Spinal cord (tissue), 10 donors: ENCODE results near the gene UNCX. TPM values are rescaled to one million over a fixed set of nuclear protein-coding genes. Genes with fewer than 3 reads are reported as not detected.
"Not testable (repeated sequence)": the region's sequence is repeated elsewhere in the genome, so short reads cannot be mapped to it uniquely, and the experiment has no call there.

Experiments
- DNase-seq, 6 donors: peaks; one replicate each; pipeline versions ENCODE4 v3.0.0 to v3.0.0-alpha.2; 2013 to 2015; ENCODE audit warnings: low spot score in 6 of 6, low read depth in 4 of 6
- H3K27ac ChIP-seq: one replicate; pipeline ENCODE4 v1.5.1; 2013; ENCODE audit warnings: low read depth, low read length, control low read depth
- H3K27me3 ChIP-seq: one replicate; pipeline ENCODE4 v1.6.1; 2013; ENCODE audit warnings: low read length; ENCODE audit not compliant: control insufficient read depth, insufficient read depth
- H3K36me3 ChIP-seq: one replicate; pipeline ENCODE4 v1.6.1; 2013; ENCODE audit warnings: low read length; ENCODE audit not compliant: control insufficient read depth, insufficient read depth
- H3K4me1 ChIP-seq: one replicate; pipeline ENCODE4 v1.6.1; 2013; ENCODE audit warnings: low read length; ENCODE audit not compliant: control insufficient read depth, insufficient read depth
- H3K4me3 ChIP-seq: one replicate; pipeline ENCODE4 v1.5.1; 2013; ENCODE audit warnings: low read depth, low read length, control low read depth
- H3K9me3 ChIP-seq: one replicate; pipeline ENCODE4 v1.6.1; 2013; ENCODE audit warnings: low read length; ENCODE audit not compliant: control insufficient read depth, insufficient read depth
- WGBS: methylation state at CpG from one replicate; pipeline ENCODE4 v1.1.5; 2013; ENCODE audit warnings: missing lambda C conversion rate; ENCODE audit not compliant: insufficient coverage; 5-methylcytosine and 5-hydroxymethylcytosine counted together
- polyA plus RNA-seq, 2 donors: library from polyadenylated mRNA; unstranded; fragments of 120-200 nt; gene quantifications; one replicate each; pipeline ENCODE4 v1.2.1, GENCODE V29; 2013; ENCODE audit not compliant: insufficient read length in 2 of 2
- total RNA-seq, 2 donors: library from RNA; depleted of rRNA in 1 of 2; stranded (reverse); fragments of 120-200 nt in 1 of 2; fragments of >200 nt in 1 of 2; gene quantifications; one replicate each; pipeline versions ENCODE4 v1.2.3 to v1.2.4, GENCODE V29; 2013 to 2014
- donor health status: healthy.

UNCX gene
- total and polyA plus RNA-seq, 4 donors = 0.69 to 3.9 (median 2.8) TPM

DNA sequence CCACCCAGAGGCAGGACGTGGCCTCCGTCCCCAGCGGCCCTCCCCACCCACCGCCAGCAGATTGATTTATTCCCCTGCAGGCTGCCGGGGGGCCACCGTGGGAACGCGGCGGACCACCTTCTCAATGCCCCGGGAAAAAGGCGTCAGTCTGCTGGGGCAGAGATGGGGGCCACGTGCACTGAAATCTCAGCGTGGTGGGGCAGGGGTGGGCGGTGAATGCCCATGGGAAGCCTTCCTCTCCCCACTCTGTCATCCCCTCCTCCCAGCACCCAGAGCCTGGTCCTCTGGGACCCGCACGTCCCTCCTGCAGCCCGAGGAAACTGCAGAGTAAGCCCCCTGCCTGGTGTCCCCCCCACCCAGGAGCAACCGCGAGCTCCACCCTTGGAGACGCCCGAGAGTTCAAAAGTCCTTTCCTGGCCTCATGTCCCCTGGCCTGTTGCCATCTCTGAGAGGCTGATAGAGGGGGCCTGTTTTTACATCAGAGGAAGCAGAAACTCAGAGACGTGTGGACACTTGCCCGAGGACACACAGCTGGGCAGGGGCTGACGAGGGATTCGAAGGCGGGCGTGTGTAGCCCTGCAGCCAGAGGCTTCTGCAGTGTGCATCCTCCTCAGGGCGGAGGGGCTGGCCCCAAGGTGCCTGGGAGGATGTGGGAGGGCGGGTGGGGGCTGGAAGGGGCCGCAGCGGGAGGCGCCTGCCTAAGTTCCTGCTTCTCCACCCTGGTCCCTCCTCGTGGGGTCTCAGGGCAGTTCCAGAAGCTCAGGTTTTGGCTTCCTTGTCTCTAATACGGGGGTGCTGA is 21.8 kb downstream of the UNCX start:
- peaks cover 65% of the 10 kb centered on the region for H3K27me3 ChIP-seq
- WGBS = 34% methylated on average over 28 of the region's 34 CpGs
- H3K4me3 ChIP-seq = no peak overlapping the region
- no peaks in the 10 kb centered on the region for H3K9me3 ChIP-seq
- DNase-seq = no peak
- H3K36me3 ChIP-seq = no peaks in the 10 kb centered on the region
- no peak overlapping the region for H3K27ac ChIP-seq
- H3K4me1 ChIP-seq = peaks cover 21% of the 10 kb centered on the region

DNA sequence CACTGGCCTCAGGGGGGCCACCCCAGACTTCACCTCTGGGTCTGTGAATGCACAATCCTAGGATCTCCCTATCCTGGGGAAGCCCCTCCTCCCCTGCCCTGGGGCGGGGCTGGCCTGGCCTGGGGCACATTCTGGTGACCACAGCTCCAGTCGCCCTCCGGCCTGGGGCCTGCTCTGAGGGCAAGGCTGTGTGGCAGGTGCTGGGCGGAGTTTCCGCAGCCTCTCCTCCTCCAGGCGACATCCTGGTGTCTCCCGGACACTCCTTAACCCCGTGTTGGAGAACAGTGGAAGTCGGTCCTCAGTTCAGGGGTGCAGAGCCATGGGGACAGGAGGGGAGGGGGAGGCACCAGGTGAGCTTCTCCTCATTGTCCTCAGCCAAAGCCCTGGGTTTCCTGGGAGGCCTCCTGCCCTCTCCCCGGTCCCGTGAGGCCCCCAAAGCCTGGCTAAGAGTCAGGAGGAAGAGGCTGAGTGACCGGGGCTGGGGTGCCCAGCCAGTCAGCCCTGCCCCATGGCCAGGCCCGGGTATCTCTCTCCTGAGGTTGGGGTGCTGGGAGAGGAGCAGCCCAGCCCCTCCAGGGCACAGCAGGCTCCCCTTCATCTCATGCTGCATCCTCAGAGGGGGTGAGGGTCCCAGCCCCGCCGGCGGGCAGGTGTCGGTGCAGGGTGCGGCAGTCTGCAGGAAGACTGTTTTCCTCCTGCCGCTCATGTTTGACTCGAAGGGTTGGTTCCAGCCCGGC is 22.6 kb downstream of the UNCX start:
- Histone ChIP-seq H3K4me3 (no peak overlapping the region), H3K27me3 (peaks cover 61% of the 10 kb centered on the region), H3K9me3 (no peaks in the 10 kb centered on the region), H3K27ac (no peak overlapping the region), H3K36me3 (no peaks in the 10 kb centered on the region), H3K4me1 (peaks cover 21% of the 10 kb centered on the region)
- 44% methylated on average over 18 of the region's 21 CpGs for WGBS
- DNase-seq = no peak

DNA sequence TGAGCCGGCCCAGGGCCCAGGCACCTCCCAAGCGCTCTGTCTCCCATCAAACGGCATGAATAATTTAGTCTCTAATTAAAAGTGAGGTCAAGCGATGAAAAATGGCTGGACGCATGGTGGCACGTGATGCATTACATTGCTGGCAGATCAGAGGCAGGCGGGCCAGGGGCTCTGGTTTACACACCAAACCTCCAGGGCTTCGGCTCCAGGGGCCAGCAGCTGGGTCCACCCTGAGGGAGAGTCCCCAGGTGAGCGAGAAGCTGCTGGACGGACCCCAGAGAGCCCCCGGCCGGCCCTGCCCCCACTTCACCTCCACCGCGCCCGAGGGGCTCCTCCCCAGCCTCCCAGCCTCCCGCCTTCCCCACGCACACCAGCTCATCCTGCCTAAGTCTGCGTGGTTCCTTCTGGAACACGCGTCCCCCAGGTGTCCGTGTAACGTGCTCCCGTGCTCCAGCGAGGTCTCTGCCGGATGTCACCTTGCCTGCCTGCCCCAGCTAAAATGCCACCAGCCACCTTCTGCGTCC is 23.2 kb downstream of the UNCX start:
- 62% methylated on average over 26 of the region's 26 CpGs for WGBS
- Histone ChIP-seq H3K27me3 (peaks cover 62% of the 10 kb centered on the region), H3K4me1 (peaks cover 23% of the 10 kb centered on the region), H3K36me3 (no peaks in the 10 kb centered on the region), H3K27ac (no peak overlapping the region), H3K9me3 (no peaks in the 10 kb centered on the region), H3K4me3 (no peak overlapping the region)
- DNase-seq = no peak

GRCh38 chr7:1256621-1257020 is 23.9 kb downstream of the UNCX start:
- Histone ChIP-seq H3K27ac (no peak overlapping the region), H3K27me3 (peaks cover 58% of the 10 kb centered on the region), H3K9me3 (no peaks in the 10 kb centered on the region), H3K4me3 (no peak overlapping the region), H3K4me1 (peaks cover 23% of the 10 kb centered on the region), H3K36me3 (no peaks in the 10 kb centered on the region)
- DNase-seq = no peak
- WGBS = 90% methylated on average over 11 of the region's 11 CpGs

GRCh38 chr7:1257221-1257620 is 24.5 kb downstream of the UNCX start:
- no peak overlapping the region for H3K4me3 ChIP-seq

GRCh38 chr7:1257863-1258262 is 25.2 kb downstream of the UNCX start:
- H3K27ac ChIP-seq = no peak overlapping the region
- DNase-seq = no peak
- WGBS = 55% methylated on average over 10 of the region's 13 CpGs
- H3K9me3 ChIP-seq = no peaks in the 10 kb centered on the region
- H3K27me3 ChIP-seq = peaks cover 50% of the 10 kb centered on the region
- no peaks in the 10 kb centered on the region for H3K36me3 ChIP-seq
- no peak overlapping the region for H3K4me3 ChIP-seq
- peaks cover 23% of the 10 kb centered on the region for H3K4me1 ChIP-seq

More at GRCh38 chr7:1257221-1257620, 24.5 kb downstream of the UNCX start:
- DNase-seq = no peak
- Histone ChIP-seq H3K9me3 (no peaks in the 10 kb centered on the region), H3K27ac (no peak overlapping the region), H3K27me3 (peaks cover 53% of the 10 kb centered on the region), H3K4me1 (peaks cover 23% of the 10 kb centered on the region), H3K36me3 (no peaks in the 10 kb centered on the region)
- 42% methylated on average over 10 of the region's 12 CpGs for WGBS

GRCh38 chr7:1259621-1260243 is 27.1 kb downstream of the UNCX start:
- H3K4me1 ChIP-seq = peaks cover 14% of the 10 kb centered on the region
- H3K9me3 ChIP-seq = no peaks in the 10 kb centered on the region
- H3K27me3 ChIP-seq = peaks cover 36% of the 10 kb centered on the region
- H3K4me3 ChIP-seq = no peak overlapping the region
- no peaks in the 10 kb centered on the region for H3K36me3 ChIP-seq
- 78% methylated on average over 14 of the region's 21 CpGs for WGBS
- no peak overlapping the region for H3K27ac ChIP-seq
- no peak for DNase-seq

- Histone ChIP-seq H3K27ac (no peak overlapping the region), H3K9me3 (no peaks in the 10 kb centered on the region), H3K36me3 (no peaks in the 10 kb centered on the region), H3K4me1 (peaks cover 10% of the 10 kb centered on the region), H3K27me3 (peaks cover 32% of the 10 kb centered on the region), H3K4me3 (no peak overlapping the region)
- WGBS = 61% methylated on average over 21 of the region's 21 CpGs
- DNase-seq = no peak
These were observed 27.6 kb downstream of the UNCX start for GRCh38 chr7:1260244-1260635.

DNA sequence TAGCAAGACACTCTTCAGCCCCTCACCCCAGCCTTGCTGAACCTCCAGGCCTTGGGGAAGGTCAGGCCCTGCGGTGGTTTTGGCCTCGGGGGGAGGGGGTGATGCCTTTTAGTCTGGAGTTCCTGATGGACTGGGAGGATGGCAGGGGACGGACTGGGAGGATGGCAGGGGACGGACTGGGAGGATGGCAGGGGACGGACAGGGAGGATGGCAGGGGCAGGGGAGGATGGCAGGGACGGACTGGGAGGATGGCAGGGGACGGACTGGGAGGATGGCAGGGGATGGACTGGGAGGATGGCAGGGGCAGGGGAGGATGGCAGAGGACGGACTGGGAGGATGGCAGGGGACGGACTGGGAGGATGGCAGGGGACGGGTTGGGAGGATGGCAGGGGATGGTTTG is 28.4 kb downstream of the UNCX start:
- not testable (repeated sequence) for H3K27ac ChIP-seq, H3K9me3 ChIP-seq, H3K4me3 ChIP-seq, H3K4me1 ChIP-seq, H3K36me3 ChIP-seq, DNase-seq
- 73% methylated on average over 10 of the region's 10 CpGs for WGBS
- peaks cover 28% of the 10 kb centered on the region for H3K27me3 ChIP-seq
